A549 treated with Hydrocortisone at 1 μM for 4 hours (cell line): ENCODE data around the gene GRB10. TPM values are rescaled to one million over a fixed set of nuclear protein-coding genes. Genes with fewer than 3 reads are reported as not detected.

Experiments
- total RNA-seq: library from RNA; stranded (reverse); fragments of 200-300 nt; extraction: Qiagen RNA extraction; gene quantifications from 5 replicates; pipeline ENCODE4 v1.2.3, GENCODE V29; 2022

Gene GRB10
- 54.3 to 62.1 TPM (median 60.0 TPM) in 5 replicates for total RNA-seq

GRCh38 chr7:50782375-50783208 lies at the start of gene GRB10:
GRB10 (minus strand) TSS chr7:50782896; CDS start chr7:50732322, 50,574 bp downstream.

GRCh38 chr7:50564640-50565558 lies 217.8 kb downstream of the GRB10 start, which contains the start of gene DDC:
DDC (minus strand) TSS chr7:50565405; CDS start chr7:50544085, 21,320 bp downstream.

Other genes with a start within 250 kb of the GRB10 start
- gene DDC, start 217.5 kb downstream of the GRB10 start, total RNA-seq, result 0.54 to 1.3 TPM (median 0.85 TPM) in 5 replicates